GM10266 (cell line): Measurements from ENCODE around the gene HIVEP3.

ENCODE experiments used
- DNase-seq: peaks from one replicate; pipeline ENCODE4 v3.0.0; 2012; ENCODE audit errors: extremely low spot score
- TF ChIP-seq, protein P1 (sequence below): IDR thresholded peaks from 2 replicates; pipeline ENCODE4 v1.5.1; 2012; ENCODE audit warnings: mild to moderate bottlenecking, low read depth; ENCODE audit not compliant: control insufficient read depth, insufficient read depth; ENCODE audit errors: missing control alignments

Gene HIVEP3

DNA sequence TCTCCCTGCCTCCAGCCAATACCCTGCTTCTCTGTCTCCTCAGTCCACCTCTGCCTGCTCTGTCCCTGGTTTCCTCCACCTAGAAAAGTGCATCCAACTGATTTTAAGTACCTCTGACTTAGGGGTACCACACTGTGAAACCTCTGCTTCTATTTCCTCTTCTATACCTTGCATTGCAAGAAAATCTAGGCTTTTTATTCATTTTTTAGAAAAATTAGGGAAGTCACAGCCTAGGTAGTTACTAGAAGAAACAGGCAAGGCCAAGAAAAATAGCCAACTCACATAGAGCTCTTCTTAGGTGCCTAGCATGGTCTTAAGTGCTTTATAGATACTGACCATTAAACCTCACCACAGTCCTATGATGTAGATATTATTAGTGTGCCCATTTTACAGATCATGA is 39.1 kb downstream of the HIVEP3 start:
- DNase-seq, result no peak
- TF ChIP-seq, protein P1, sequence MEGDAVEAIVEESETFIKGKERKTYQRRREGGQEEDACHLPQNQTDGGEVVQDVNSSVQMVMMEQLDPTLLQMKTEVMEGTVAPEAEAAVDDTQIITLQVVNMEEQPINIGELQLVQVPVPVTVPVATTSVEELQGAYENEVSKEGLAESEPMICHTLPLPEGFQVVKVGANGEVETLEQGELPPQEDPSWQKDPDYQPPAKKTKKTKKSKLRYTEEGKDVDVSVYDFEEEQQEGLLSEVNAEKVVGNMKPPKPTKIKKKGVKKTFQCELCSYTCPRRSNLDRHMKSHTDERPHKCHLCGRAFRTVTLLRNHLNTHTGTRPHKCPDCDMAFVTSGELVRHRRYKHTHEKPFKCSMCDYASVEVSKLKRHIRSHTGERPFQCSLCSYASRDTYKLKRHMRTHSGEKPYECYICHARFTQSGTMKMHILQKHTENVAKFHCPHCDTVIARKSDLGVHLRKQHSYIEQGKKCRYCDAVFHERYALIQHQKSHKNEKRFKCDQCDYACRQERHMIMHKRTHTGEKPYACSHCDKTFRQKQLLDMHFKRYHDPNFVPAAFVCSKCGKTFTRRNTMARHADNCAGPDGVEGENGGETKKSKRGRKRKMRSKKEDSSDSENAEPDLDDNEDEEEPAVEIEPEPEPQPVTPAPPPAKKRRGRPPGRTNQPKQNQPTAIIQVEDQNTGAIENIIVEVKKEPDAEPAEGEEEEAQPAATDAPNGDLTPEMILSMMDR, result no peak

GRCh38 chr1:41878911-41879310 is 39.8 kb downstream of the HIVEP3 start:
- TF ChIP-seq, protein P1, result no peak
- no peak for DNase-seq

DNA sequence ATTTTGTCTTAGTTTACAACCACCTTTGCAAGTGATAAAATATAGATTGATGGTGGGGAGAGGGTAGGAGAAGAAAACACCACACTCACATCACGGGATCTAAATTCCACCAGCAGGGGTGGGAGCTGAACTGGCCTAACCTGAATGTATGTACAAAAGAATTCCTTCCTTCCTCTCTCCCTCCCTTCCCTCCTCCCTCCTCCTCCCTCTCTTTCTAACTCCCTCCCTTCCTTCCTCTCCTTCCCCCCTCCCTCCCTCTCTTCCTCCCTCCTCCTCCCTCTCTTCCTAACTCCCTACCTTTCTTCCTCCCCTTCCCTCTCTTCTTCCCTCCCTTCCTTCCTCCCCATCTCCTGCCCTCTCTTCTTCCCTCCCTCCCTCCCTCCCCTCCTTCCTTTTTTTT is 40.2 kb downstream of the HIVEP3 start:
- DNase-seq, result no peak
- TF ChIP-seq, protein P1, result no peak

DNA sequence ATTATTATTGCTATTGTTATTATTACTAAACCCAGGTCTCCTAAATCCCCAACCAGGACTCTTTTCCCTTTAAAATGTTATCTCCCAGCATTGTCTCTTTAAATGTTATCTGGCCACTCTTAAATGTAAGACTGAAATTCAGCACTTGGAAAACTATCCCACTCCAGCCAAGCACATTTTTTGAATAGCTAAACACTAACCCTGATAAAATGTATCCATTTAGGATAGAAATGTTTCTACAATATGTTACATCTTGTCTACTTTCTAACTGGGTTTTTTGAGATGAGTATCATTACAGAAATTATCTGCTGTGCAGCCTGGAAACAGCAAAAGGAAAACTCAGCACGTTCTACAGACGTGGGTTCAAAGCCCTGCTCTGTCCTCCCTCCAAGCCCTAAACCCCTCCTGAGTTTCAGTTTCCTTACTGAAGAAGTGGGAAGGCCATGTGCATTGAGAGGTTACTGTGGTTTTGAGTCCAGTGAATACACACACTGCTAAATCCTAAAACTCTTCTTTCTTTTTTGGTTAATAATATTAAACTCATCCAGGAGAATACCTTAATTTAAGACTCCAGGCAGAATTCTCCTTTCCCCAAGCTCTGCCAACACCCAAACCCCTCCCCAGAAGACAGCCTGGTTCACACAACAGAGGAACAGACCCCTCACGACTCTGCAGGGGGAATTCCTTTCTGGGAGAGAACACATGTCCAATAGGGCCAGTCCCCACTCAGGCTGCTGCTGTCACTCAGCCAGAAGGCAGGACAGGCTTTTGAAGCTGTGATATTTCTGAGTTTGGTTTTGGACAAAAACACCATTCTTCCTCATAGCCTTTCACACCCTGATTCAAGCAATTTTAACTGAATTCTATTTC is 41.9 kb downstream of the HIVEP3 start:
- peak; percentile 32 for DNase-seq
- TF ChIP-seq, protein P1, result no peak

- no peak for DNase-seq
- TF ChIP-seq, protein P1, result no peak
Measured at GRCh38 chr1:41875487-41875886, 43.2 kb downstream of the HIVEP3 start.

GRCh38 chr1:41874903-41875411 is 43.8 kb downstream of the HIVEP3 start:
- TF ChIP-seq, protein P1, result no peak
- no peak for DNase-seq

DNA sequence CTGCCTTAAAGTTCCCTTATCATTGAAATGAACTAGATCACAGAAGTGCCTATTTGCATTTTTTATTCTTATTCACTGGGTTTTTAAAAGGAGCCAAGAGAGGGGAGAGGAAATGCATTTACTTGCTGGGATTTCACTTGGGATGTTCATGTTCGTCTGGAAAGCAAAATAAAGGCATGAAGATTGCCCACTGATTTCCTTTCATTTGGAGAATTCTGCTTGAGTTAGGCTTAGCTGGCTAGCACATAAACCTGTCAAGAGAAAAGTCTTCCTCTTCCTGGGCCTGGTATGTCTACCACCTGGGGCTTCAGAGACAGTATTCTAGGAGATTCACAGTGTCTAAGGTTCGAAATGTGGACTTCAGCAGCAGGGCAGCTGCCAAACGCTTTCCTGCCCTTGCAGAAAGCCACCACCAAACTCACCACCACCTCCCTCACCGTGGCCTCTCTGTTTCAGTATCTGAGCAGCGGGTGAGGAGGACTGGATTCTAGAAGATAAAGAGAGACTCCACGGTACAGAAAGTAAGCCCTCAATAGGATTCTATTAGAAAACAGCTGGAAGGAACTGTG is 44.5 kb downstream of the HIVEP3 start:
- TF ChIP-seq, protein P1, result no peak
- no peak for DNase-seq
